ENCODE data around the gene KCNQ1.

KCNQ1 gene

GRCh38 chr11:2732261-2732939 lies 287.6 kb downstream of the KCNQ1 start:
- no peak for TF ChIP-seq CTCF (IDR thresholded peaks at IDR 0.05; ENCODE audit: insufficient read depth, low read length, poor library complexity, severe bottlenecking)
- DNase-seq (ENCODE audit: extremely low read depth, insufficient read length): no peak
- H3K4me3 ChIP-seq (replicated peaks; ENCODE audit: low read depth, low read length): no peak overlapping the region

GRCh38 chr11:2732940-2733628 lies 288.3 kb downstream of the KCNQ1 start:
- no peak for TF ChIP-seq CTCF (IDR thresholded peaks at IDR 0.05; ENCODE audit: insufficient read depth, low read length, poor library complexity, severe bottlenecking)

More at GRCh38 chr11:2732261-2732939, 287.6 kb downstream of the KCNQ1 start:
- Histone ChIP-seq H3K27me3 (replicated peaks; ENCODE audit: control insufficient read depth, insufficient read depth, low read length) (no peaks in the 10 kb centered on the region; the same call in 1 of the 2 replicates), H3K36me3 (ENCODE audit: control insufficient read depth, insufficient read depth, low read length) (no peaks in the 10 kb centered on the region)

GRCh38 chr11:2734181-2735052 lies 289.6 kb downstream of the KCNQ1 start:
- no peak for TF ChIP-seq CTCF (IDR thresholded peaks at IDR 0.05; ENCODE audit: insufficient read depth, low read length, poor library complexity, severe bottlenecking)
- no peaks in the 10 kb centered on the region; the same call in 1 of the 2 replicates for H3K27me3 ChIP-seq (replicated peaks; ENCODE audit: control insufficient read depth, insufficient read depth, low read length)
- no peaks in the 10 kb centered on the region for H3K36me3 ChIP-seq (ENCODE audit: control insufficient read depth, insufficient read depth, low read length)
- H3K4me3 ChIP-seq (replicated peaks; ENCODE audit: low read depth, low read length): no peak overlapping the region
- DNase-seq (ENCODE audit: extremely low read depth, insufficient read length): no peak

More at GRCh38 chr11:2732940-2733628, 288.3 kb downstream of the KCNQ1 start:
- no peaks in the 10 kb centered on the region for H3K36me3 ChIP-seq (ENCODE audit: control insufficient read depth, insufficient read depth, low read length)
- DNase-seq (ENCODE audit: extremely low read depth, insufficient read length): no peak
- no peak overlapping the region for H3K4me3 ChIP-seq (replicated peaks; ENCODE audit: low read depth, low read length)
- H3K27me3 ChIP-seq (replicated peaks; ENCODE audit: control insufficient read depth, insufficient read depth, low read length): no peaks in the 10 kb centered on the region; the same call in 1 of the 2 replicates

GRCh38 chr11:2735053-2735589 lies 290.3 kb downstream of the KCNQ1 start:
- Histone ChIP-seq H3K4me3 (replicated peaks; ENCODE audit: low read depth, low read length) (no peak overlapping the region), H3K27me3 (replicated peaks; ENCODE audit: control insufficient read depth, insufficient read depth, low read length) (no peaks in the 10 kb centered on the region; the same call in 1 of the 2 replicates), H3K36me3 (ENCODE audit: control insufficient read depth, insufficient read depth, low read length) (no peaks in the 10 kb centered on the region)
- DNase-seq (ENCODE audit: extremely low read depth, insufficient read length): no peak
- TF ChIP-seq CTCF (IDR thresholded peaks at IDR 0.05; ENCODE audit: insufficient read depth, low read length, poor library complexity, severe bottlenecking): no peak

GRCh38 chr11:2736577-2737225 lies 291.9 kb downstream of the KCNQ1 start:
- TF ChIP-seq CTCF (IDR thresholded peaks at IDR 0.05; ENCODE audit: insufficient read depth, low read length, poor library complexity, severe bottlenecking): no peak
- no peaks in the 10 kb centered on the region; the same call in 1 of the 2 replicates for H3K27me3 ChIP-seq (replicated peaks; ENCODE audit: control insufficient read depth, insufficient read depth, low read length)
- DNase-seq (ENCODE audit: extremely low read depth, insufficient read length): no peak
- no peak overlapping the region for H3K4me3 ChIP-seq (replicated peaks; ENCODE audit: low read depth, low read length)
- no peaks in the 10 kb centered on the region for H3K36me3 ChIP-seq (ENCODE audit: control insufficient read depth, insufficient read depth, low read length)

Data from GM06990 (cell line).